Effector CD4-positive, alpha-beta T cell (primary cell): Measurements from ENCODE around the gene MINDY3.
"Not testable (repeated sequence)": the region's sequence is repeated elsewhere in the genome, so short reads cannot be mapped to it uniquely, and the experiment has no call there.

Experiments
- DNase-seq: peaks from one replicate; pipeline ENCODE4 v3.0.0-alpha.2; 2020

Gene MINDY3

GRCh38 chr10:15856328-15857015, 3.8 kb downstream of the MINDY3 start:
- no peak for DNase-seq

GRCh38 chr10:15853800-15854199, 6.5 kb downstream of the MINDY3 start:
- DNase-seq, result no peak

GRCh38 chr10:15852111-15852557, 8.2 kb downstream of the MINDY3 start:
- no peak for DNase-seq

GRCh38 chr10:15850337-15850978, 9.8 kb downstream of the MINDY3 start:
- DNase-seq, result not testable (repeated sequence)

GRCh38 chr10:15849316-15849715, 11.0 kb downstream of the MINDY3 start:
- no peak for DNase-seq

- no peak for DNase-seq
Measured at GRCh38 chr10:15847481-15847880, 12.8 kb downstream of the MINDY3 start.

- DNase-seq, result no peak
Measured at GRCh38 chr10:15844517-15844916, 15.8 kb downstream of the MINDY3 start.

GRCh38 chr10:15843695-15844094, 16.6 kb downstream of the MINDY3 start:
- no peak for DNase-seq

- DNase-seq, result no peak
Measured at GRCh38 chr10:15842556-15843169, 17.6 kb downstream of the MINDY3 start.

- no peak for DNase-seq
Measured at GRCh38 chr10:15841696-15842095, 18.6 kb downstream of the MINDY3 start.

GRCh38 chr10:15836807-15837206, 23.5 kb downstream of the MINDY3 start:
- DNase-seq, result no peak

GRCh38 chr10:15829495-15829894, 30.8 kb downstream of the MINDY3 start:
- no peak for DNase-seq

GRCh38 chr10:15824498-15824897, 35.8 kb downstream of the MINDY3 start:
- DNase-seq, result no peak

GRCh38 chr10:15822131-15822530, 38.2 kb downstream of the MINDY3 start:
- no peak for DNase-seq

- no peak for DNase-seq
Measured at GRCh38 chr10:15821046-15821683, 39.1 kb downstream of the MINDY3 start.

- DNase-seq, result no peak
Measured at GRCh38 chr10:15817409-15818046, 42.8 kb downstream of the MINDY3 start.

GRCh38 chr10:15815242-15815885, 44.9 kb downstream of the MINDY3 start:
- no peak for DNase-seq

GRCh38 chr10:15814565-15814964, 45.7 kb downstream of the MINDY3 start:
- no peak for DNase-seq

GRCh38 chr10:15813415-15813814, 46.9 kb downstream of the MINDY3 start:
- DNase-seq, result no peak

GRCh38 chr10:15809450-15809849, 50.9 kb downstream of the MINDY3 start:
- DNase-seq, result no peak

GRCh38 chr10:15808204-15808797, 52.0 kb downstream of the MINDY3 start:
- no peak for DNase-seq

GRCh38 chr10:15805395-15806058, 54.8 kb downstream of the MINDY3 start:
- no peak for DNase-seq
